Measurements from ENCODE around the gene ATL1.
A peak's percentile ranks its signal among the peaks of the same experiment; 100 is the strongest.
"Not testable (repeated sequence)": the region's sequence is repeated elsewhere in the genome, so short reads cannot be mapped to it uniquely, and the experiment has no call there.

Gene ATL1

GRCh38 chr14:50619569-50620141, 59.7 kb downstream of the ATL1 start:
- peak; percentile 58 for TF ChIP-seq CTCF (IDR thresholded peaks at IDR 0.05; ENCODE audit: insufficient read depth, low read length, missing control alignments)
- CTCF ChIA-PET, result interaction anchor here (0.6 to 4.1 kb wide), 30 partner anchors 9 to 240 kb away, joined by 3 to 98 read pairs (median 5); no protein-coding TSS in a partner anchor
- no peak for DNase-seq (ENCODE audit: low read depth, low spot score)
- H3K4me3 ChIP-seq (ENCODE audit: low read depth, low read length), result no peak overlapping the region
- POLR2A ChIA-PET, result no interaction called here

- H3K4me3 ChIP-seq (ENCODE audit: low read depth, low read length), result no peak overlapping the region
- no peak for DNase-seq (ENCODE audit: low read depth, low spot score)
- no peak for TF ChIP-seq CTCF (IDR thresholded peaks at IDR 0.05; ENCODE audit: insufficient read depth, low read length, missing control alignments)
- ChIA-PET POLR2A (no interaction called here), CTCF (interaction anchor here (1.0 to 4.1 kb wide), 16 partner anchors 9 to 166 kb away, joined by 3 to 98 read pairs (median 6); no protein-coding TSS in a partner anchor)
Observed at GRCh38 chr14:50620341-50620740, 60.4 kb downstream of the ATL1 start.

- POLR2A ChIA-PET, result no interaction called here
- no peak overlapping the region for H3K4me3 ChIP-seq (ENCODE audit: low read depth, low read length)
- CTCF ChIA-PET, result no interaction called here
- no peak for DNase-seq (ENCODE audit: low read depth, low spot score)
- TF ChIP-seq CTCF (IDR thresholded peaks at IDR 0.05; ENCODE audit: insufficient read depth, low read length, missing control alignments), result no peak
Observed at GRCh38 chr14:50622978-50623377, 63.0 kb downstream of the ATL1 start.

- ChIA-PET POLR2A (no interaction called here), CTCF (interaction anchor here (3.4 kb wide), 1 partner anchor 23 kb away, joined by 10 read pairs; no protein-coding TSS in a partner anchor)
- no peak overlapping the region for H3K4me3 ChIP-seq (ENCODE audit: low read depth, low read length)
- TF ChIP-seq CTCF (IDR thresholded peaks at IDR 0.05; ENCODE audit: insufficient read depth, low read length, missing control alignments), result no peak
- no peak for DNase-seq (ENCODE audit: low read depth, low spot score)
Observed at GRCh38 chr14:50624447-50624846, 64.5 kb downstream of the ATL1 start.

GRCh38 chr14:50624947-50625346, 65.0 kb downstream of the ATL1 start:
- H3K4me3 ChIP-seq (ENCODE audit: low read depth, low read length); DNase-seq (ENCODE audit: low read depth, low spot score): not testable (repeated sequence)
- ChIA-PET POLR2A (interaction anchor here (0.6 kb wide), 1 partner anchor 418 kb away, joined by 4 read pairs; no protein-coding TSS in a partner anchor), CTCF (interaction anchor here (3.4 kb wide), 1 partner anchor 24 kb away, joined by 10 read pairs; no protein-coding TSS in a partner anchor)

GRCh38 chr14:50631408-50631821, 71.5 kb downstream of the ATL1 start:
- ChIA-PET POLR2A (interaction anchor here (1.2 kb wide), 1 partner anchor 38 kb away, joined by 7 read pairs; no protein-coding TSS in a partner anchor), CTCF (interaction anchor here (0.7 to 2.1 kb wide), 13 partner anchors 10 to 231 kb away, joined by 3 to 11 read pairs (median 4); no protein-coding TSS in a partner anchor)
- no peak for DNase-seq (ENCODE audit: low read depth, low spot score)
- no peak overlapping the region for H3K4me3 ChIP-seq (ENCODE audit: low read depth, low read length)
- TF ChIP-seq CTCF (IDR thresholded peaks at IDR 0.05; ENCODE audit: insufficient read depth, low read length, missing control alignments), result no peak

- TF ChIP-seq CTCF (IDR thresholded peaks at IDR 0.05; ENCODE audit: insufficient read depth, low read length, missing control alignments), result no peak
- ChIA-PET CTCF (interaction anchor here (0.9 to 1.1 kb wide), 4 partner anchors 33 to 226 kb away, joined by 3 to 5 read pairs (median 3); no protein-coding TSS in a partner anchor), POLR2A (no interaction called here)
- no peak overlapping the region for H3K4me3 ChIP-seq (ENCODE audit: low read depth, low read length)
- no peak for DNase-seq (ENCODE audit: low read depth, low spot score)
Observed at GRCh38 chr14:50633954-50634353, 74.0 kb downstream of the ATL1 start.
